PC-3 (cell line): ENCODE measurements around the gene ENAH.

Experiments
- CTCF ChIP-seq: fragments of 300-600 bp; sonication (generic); conservative IDR thresholded peaks from 2 replicates; pipeline ENCODE4 v1.5.1; 2017; ENCODE audit warnings: antibody characterized with exemption, low read depth, mild to moderate bottlenecking, low read length
- EZH2 ChIP-seq: fragments of 300-600 bp; sonication (generic); IDR thresholded peaks from one replicate; pipeline ENCODE4 v1.6.1; 2017; ENCODE audit warnings: antibody characterized with exemption, mild to moderate bottlenecking, low read length; ENCODE audit not compliant: unreplicated experiment

- TF ChIP-seq CTCF (no peak), EZH2 (no peak)
Observed at GRCh38 chr1:225525377-225525776, 127.5 kb downstream of the ENAH start.
